Esophagus (tissue), 2 donors: Measurements from ENCODE around the gene TRPC4. TPM values are rescaled to one million over a fixed set of nuclear protein-coding genes. Genes with fewer than 3 reads are reported as not detected.

ENCODE experiments used
- H3K27ac ChIP-seq, 2 donors: one replicate each; pipeline ENCODE4 v1.5.1; 2013; ENCODE audit warnings: low read depth in 2 of 2, mild to moderate bottlenecking in 2 of 2, inconsistent platforms in 1 of 2, low read length in 1 of 2, moderate library complexity in 1 of 2
- H3K27me3 ChIP-seq, 2 donors: one replicate each; pipeline ENCODE4 v1.6.1; 2013; ENCODE audit warnings: low read length in 2 of 2, control low read depth in 1 of 2, mild to moderate bottlenecking in 1 of 2; ENCODE audit not compliant: insufficient read depth in 2 of 2, control insufficient read depth in 1 of 2
- H3K36me3 ChIP-seq, 2 donors: one replicate each; pipeline ENCODE4 v1.6.1; 2013; ENCODE audit warnings: low read length in 1 of 2; ENCODE audit not compliant: control insufficient read depth in 2 of 2, insufficient read depth in 2 of 2
- H3K4me1 ChIP-seq, 2 donors: one replicate each; pipeline ENCODE4 v1.6.1; 2013; ENCODE audit warnings: low read length in 1 of 2; ENCODE audit not compliant: control insufficient read depth in 2 of 2, insufficient read depth in 2 of 2
- H3K4me3 ChIP-seq, 2 donors: one replicate each; pipeline ENCODE4 v1.5.1; 2013; ENCODE audit warnings: low read length in 2 of 2, mild to moderate bottlenecking in 2 of 2, low read depth in 1 of 2, moderate library complexity in 1 of 2
- H3K9me3 ChIP-seq, 2 donors: one replicate each; pipeline ENCODE4 v1.6.1; 2013; ENCODE audit warnings: mild to moderate bottlenecking in 2 of 2, low read depth in 1 of 2, low read length in 1 of 2, moderate library complexity in 1 of 2; ENCODE audit not compliant: control insufficient read depth in 2 of 2, insufficient read depth in 1 of 2
- WGBS, 2 donors: extraction: QIAGEN DNeasy Blood & Tissue Kit; methylation state at CpG; one replicate each; pipeline ENCODE4 v1.1.7; 2013; 5-methylcytosine and 5-hydroxymethylcytosine counted together
- polyA plus RNA-seq, 2 donors: library from polyadenylated mRNA; stranded (reverse); fragments of 200-250 nt; gene quantifications; one replicate each; pipeline ENCODE4 v1.2.3, GENCODE V29; 2013
- donor health status: healthy with polysubstance abuse.
- donor health status: Bipolar disorder and iron deficiency.

The TRPC4 gene
- polyA plus RNA-seq, 2 donors = 0.04 to 0.06 TPM

DNA sequence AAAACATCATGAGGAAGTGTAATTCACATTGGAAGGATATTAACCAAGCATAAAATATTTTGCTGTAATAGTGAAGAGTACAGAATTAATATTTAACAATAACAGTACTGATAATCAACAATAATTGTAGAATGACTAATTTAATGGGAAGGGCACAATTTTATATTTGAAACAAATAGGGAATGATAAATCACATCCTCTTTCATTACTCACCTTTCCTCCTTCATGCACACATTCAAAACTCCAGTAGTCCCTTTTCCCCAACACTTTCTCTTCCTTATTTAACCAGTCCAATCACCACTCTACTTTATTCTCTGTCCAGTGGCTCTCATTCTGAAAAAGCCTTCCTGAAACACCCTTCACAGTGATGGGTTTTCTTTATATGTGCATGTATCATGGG, 160.3 kb downstream of the TRPC4 start:
- no peaks in the 10 kb centered on the region for H3K4me1 ChIP-seq
- no peaks in the 10 kb centered on the region for H3K9me3 ChIP-seq
- H3K27ac ChIP-seq = no peak overlapping the region
- H3K36me3 ChIP-seq = no peaks in the 10 kb centered on the region
- H3K4me3 ChIP-seq = no peak overlapping the region
- no peaks in the 10 kb centered on the region for H3K27me3 ChIP-seq

DNA sequence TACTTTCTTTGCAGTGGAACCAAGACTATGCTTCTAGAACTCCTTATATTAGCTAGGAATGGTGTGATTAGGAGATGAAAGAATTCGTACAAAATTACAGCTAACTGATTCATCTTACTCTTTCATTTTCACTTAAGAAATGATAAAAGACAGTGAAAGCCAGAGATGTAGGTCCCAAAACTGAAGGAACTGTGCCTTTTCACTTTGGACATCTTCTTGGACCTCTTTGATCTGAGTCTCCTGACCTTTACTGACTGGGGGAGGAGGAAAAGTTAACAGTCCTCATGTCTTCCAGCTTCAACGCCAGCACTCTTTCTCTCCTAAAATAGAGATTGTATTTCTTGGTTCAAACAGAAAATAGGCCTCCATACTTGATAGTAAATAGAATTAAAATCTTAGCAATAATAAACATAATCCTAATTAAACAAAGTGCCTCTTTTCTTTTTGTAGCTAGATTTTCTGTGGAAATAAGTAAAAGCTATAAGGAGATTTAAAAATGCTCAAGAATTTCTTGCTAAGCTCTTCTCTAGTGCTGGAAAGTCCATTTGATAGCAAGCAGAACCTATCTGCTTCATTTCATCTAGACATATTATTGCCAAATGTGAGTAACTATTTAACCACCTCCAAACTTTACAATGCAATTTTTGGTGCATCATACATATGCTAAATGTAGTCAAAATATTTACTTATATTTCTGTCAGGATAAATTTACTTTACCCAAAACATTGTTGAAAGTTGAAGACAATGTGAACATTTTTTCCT, 161.7 kb downstream of the TRPC4 start:
- Histone ChIP-seq H3K27ac (no peak overlapping the region), H3K4me3 (no peak overlapping the region), H3K27me3 (no peaks in the 10 kb centered on the region), H3K36me3 (no peaks in the 10 kb centered on the region), H3K9me3 (no peaks in the 10 kb centered on the region), H3K4me1 (no peaks in the 10 kb centered on the region)
- 82 to 91% methylated on average over 2 of the region's 2 CpGs for WGBS, 2 donors

DNA sequence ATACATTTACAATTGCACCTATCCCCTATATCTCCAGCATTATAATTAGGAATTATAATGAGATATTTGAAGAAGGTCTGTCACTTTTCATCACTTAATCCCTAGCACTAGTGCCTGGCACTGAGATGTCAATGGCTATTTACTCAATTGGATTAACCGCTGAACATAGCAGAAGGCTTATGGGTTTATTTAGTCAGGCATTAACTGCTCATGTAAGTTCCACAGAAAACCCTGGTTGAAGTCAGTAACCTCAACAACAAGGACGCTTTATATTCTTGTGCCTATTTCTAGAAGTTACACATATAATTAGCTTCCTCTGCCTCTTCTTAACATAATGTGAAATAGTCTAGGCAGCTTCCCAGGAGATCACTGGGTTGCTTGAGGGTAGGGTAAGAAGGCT, 163.5 kb downstream of the TRPC4 start:
- Histone ChIP-seq H3K27ac (no peak overlapping the region), H3K27me3 (no peaks in the 10 kb centered on the region), H3K4me1 (no peaks in the 10 kb centered on the region), H3K4me3 (no peak overlapping the region), H3K36me3 (no peaks in the 10 kb centered on the region), H3K9me3 (no peaks in the 10 kb centered on the region)
- 60 to 73% methylated on average over 2 of the region's 2 CpGs for WGBS, 2 donors

DNA sequence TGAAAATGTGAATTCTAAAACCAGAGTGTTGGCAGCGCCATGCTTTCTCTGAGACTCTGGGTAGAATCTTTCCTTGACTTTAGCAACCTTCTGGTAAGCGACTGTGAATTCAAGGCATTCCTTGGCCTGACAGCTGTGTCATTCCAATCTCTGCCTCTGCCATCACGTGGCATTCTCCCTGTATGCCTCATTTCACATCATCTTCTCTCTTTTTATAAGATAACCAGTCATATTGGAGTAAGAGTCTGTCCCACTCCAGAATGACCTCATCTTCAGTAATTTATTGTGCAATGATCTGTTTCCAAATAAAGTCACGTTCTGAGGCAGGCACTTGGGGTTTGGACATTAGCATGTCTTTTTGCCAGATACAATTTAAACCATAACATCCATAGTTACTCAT, 167.6 kb downstream of the TRPC4 start:
- Histone ChIP-seq H3K9me3 (no peaks in the 10 kb centered on the region), H3K36me3 (no peaks in the 10 kb centered on the region), H3K4me3 (no peak overlapping the region), H3K27ac (no peak overlapping the region), H3K4me1 (no peaks in the 10 kb centered on the region), H3K27me3 (no peaks in the 10 kb centered on the region)
- 58 to 59% methylated on average over 4 of the region's 4 CpGs for WGBS, 2 donors

DNA sequence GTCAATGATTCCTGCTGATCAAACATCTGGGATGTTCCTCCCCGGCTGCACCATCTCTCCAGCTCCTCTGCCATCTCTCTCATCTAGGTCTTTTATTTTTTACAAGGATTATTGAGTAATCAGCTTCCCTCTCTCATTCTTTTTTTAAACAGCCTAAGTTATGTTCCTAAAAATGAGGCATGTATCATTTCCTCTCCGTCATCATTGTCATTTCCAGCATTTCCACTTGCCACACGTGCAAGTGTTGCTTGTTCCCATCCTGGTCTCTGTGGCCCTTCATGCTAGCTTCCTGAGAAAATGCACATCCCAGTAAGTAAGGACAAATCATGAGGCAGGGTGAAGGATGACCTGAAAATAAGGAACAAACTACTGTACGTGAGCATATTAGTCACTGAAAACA, 168.3 kb downstream of the TRPC4 start:
- no peaks in the 10 kb centered on the region for H3K27me3 ChIP-seq
- H3K27ac ChIP-seq = no peak overlapping the region
- no peaks in the 10 kb centered on the region for H3K4me1 ChIP-seq
- no peaks in the 10 kb centered on the region for H3K9me3 ChIP-seq
- H3K36me3 ChIP-seq = no peaks in the 10 kb centered on the region
- H3K4me3 ChIP-seq = no peak overlapping the region
- WGBS, 2 donors = 53 to 63% methylated on average over 4 of the region's 4 CpGs

DNA sequence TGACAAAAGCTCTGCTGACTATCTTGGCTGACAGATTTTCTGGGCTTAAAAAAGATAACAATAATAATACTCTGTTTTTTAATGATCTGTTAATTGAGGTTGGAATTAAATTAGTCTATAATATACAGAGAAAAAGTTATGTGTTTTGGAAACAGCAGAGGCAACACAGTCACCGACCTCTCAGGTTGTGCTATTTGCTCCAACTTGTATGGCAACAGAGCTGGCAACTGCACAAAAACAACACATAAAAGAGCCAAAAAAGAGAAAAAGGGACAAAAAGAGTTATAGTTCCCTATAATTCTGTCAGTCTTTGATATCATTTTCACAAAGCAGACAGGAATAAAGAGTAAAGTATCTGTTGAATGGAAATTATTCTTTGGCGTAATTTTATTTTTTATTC, 168.7 kb downstream of the TRPC4 start:
- no peaks in the 10 kb centered on the region for H3K36me3 ChIP-seq
- H3K27ac ChIP-seq = no peak overlapping the region
- 57 to 68% methylated on average over 2 of the region's 2 CpGs for WGBS, 2 donors
- H3K9me3 ChIP-seq = no peaks in the 10 kb centered on the region
- no peaks in the 10 kb centered on the region for H3K4me1 ChIP-seq
- no peak overlapping the region for H3K4me3 ChIP-seq
- no peaks in the 10 kb centered on the region for H3K27me3 ChIP-seq

DNA sequence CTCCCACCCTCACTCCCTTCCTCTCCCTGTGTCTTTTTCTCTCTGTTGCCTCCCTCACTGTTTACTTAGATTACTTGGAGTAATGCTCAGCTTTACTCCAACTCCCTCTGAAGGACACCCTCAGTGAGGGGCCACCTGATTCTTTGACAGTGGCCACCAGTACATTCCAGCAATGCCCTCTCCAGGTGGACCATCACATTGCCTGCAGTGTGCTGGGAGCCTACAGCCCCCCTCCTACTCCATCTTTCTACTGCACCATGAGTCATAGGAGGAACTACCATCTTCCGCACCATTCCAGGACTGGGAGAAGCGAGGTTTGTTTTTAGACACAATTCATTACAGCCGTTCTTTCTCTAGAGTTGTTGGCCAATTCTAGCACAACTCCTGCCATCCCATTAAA, 174.4 kb downstream of the TRPC4 start:
- Histone ChIP-seq H3K4me1 (no peaks in the 10 kb centered on the region), H3K4me3 (no peak overlapping the region), H3K9me3 (no peaks in the 10 kb centered on the region), H3K27me3 (no peaks in the 10 kb centered on the region), H3K36me3 (no peaks in the 10 kb centered on the region), H3K27ac (no peak overlapping the region)
- WGBS, 2 donors = 92 to 95% methylated on average over 3 of the region's 3 CpGs

DNA sequence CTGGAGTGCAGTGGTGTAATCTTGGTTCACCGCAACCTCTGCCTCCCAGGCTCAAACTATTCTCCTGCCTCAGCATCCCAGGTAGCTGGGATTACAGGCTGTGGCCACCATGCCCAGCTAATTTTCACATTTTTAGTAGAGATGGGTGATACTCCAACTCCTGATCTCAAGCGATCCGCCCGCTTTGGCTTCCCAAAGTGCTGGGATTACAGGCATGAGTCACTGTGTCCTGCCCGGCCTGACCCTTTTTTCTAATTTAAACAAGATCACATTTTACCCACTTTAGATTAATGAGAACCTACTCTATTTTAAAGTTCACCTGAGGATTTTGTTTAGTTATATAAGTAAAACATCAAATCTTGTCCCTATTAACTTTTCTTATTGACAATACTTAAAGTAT, 179.2 kb downstream of the TRPC4 start:
- H3K4me1 ChIP-seq = no peaks in the 10 kb centered on the region
- H3K27ac ChIP-seq = no peak overlapping the region
- no peaks in the 10 kb centered on the region for H3K27me3 ChIP-seq
- H3K36me3 ChIP-seq = no peaks in the 10 kb centered on the region
- no peaks in the 10 kb centered on the region for H3K9me3 ChIP-seq
- H3K4me3 ChIP-seq = no peak overlapping the region
- WGBS, 2 donors = 83 to 92% methylated on average over 5 of the region's 5 CpGs

DNA sequence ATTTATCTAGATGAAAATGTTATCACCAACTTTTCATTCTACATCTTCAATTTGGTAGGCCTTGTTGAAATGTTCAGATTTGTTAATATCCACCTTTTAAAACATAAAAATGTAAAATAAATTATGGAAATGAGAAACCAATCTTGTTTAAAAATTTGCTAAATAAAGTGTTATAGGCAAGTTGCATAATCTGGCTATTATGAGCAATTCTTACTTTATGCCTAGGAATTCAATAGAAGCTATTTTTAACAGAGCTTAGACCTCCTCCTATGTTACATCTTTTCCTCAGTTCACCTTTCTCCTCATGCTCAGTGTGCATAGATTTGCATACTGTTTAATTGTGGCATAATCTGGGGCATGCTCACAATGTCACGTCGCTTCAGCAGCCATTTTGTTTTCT, 183.1 kb downstream of the TRPC4 start:
- no peaks in the 10 kb centered on the region for H3K4me1 ChIP-seq
- no peaks in the 10 kb centered on the region for H3K27me3 ChIP-seq
- H3K9me3 ChIP-seq = no peaks in the 10 kb centered on the region
- WGBS, 2 donors = 94 to 97% methylated on average over 2 of the region's 2 CpGs
- H3K4me3 ChIP-seq = no peak overlapping the region
- no peak overlapping the region for H3K27ac ChIP-seq
- H3K36me3 ChIP-seq = no peaks in the 10 kb centered on the region

DNA sequence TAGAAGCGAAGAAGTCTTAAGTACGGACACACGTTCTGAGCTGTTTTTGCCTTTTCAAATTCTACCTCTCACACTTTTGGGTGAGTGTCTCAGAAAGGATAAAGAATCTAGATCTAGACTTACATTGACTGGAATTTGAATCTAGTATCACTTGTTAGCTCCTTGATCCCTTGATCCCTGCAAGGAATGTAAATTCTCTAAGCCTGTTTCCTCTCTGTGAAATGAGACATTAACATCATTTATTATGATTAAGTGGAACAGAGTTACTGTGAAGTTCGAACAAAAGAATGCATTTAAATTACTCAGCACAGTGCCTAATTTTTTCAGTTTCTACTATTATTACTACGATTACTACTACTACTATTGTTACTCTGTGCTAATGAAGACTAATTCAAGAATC, 184.4 kb downstream of the TRPC4 start:
- H3K4me1 ChIP-seq = no peaks in the 10 kb centered on the region
- no peak overlapping the region for H3K4me3 ChIP-seq
- no peaks in the 10 kb centered on the region for H3K27me3 ChIP-seq
- no peak overlapping the region for H3K27ac ChIP-seq
- 64 to 70% methylated on average over 5 of the region's 5 CpGs for WGBS, 2 donors
- H3K36me3 ChIP-seq = no peaks in the 10 kb centered on the region
- H3K9me3 ChIP-seq = no peaks in the 10 kb centered on the region
